Esophagus squamous epithelium (tissue), 5 donors: ENCODE data around the gene CIDEB. TPM values are rescaled to one million over a fixed set of nuclear protein-coding genes. Genes with fewer than 3 reads are reported as not detected.

Source experiments
- DNase-seq: peaks from one replicate; lab custom pipeline; 2025; lab: John Stamatoyannopoulos, UW
- H3K27ac ChIP-seq, 4 donors: fragments of 200-600 bp; sonication (generic); one replicate each; pipeline ENCODE4 v1.5.1; 2016 to 2019; ENCODE audit warnings: mild to moderate bottlenecking in 1 of 4
- H3K27me3 ChIP-seq, 4 donors: fragments of 200-600 bp; sonication (generic); 1 replicate in 3 of 4; 2 replicates in 1 of 4; pipeline versions ENCODE4 v1.5.1 to v1.6.0; 2017 to 2021; ENCODE audit warnings: antibody characterized with exemption in 1 of 4
- H3K36me3 ChIP-seq, 3 donors: fragments of 200-600 bp; sonication (generic); one replicate each; pipeline ENCODE4 v1.5.1; 2016 to 2019
- H3K4me1 ChIP-seq, 3 donors: fragments of 200-600 bp; sonication (generic); one replicate each; pipeline ENCODE4 v1.5.1; 2017 to 2019
- H3K4me3 ChIP-seq, 4 donors: fragments of 200-600 bp; sonication (generic); 1 replicate in 3 of 4; 2 replicates in 1 of 4; pipeline ENCODE4 v1.5.1; 2016 to 2019; ENCODE audit warnings: mild to moderate bottlenecking in 2 of 4, moderate library complexity in 1 of 4
- H3K9me3 ChIP-seq, 3 donors: fragments of 200-600 bp; sonication (generic); one replicate each; pipeline ENCODE4 v1.5.1; 2016 to 2019
- POLR2A ChIP-seq, 4 donors: fragments of 450-650 bp; IDR thresholded peaks; one replicate each; pipeline ENCODE4 v1.6.1; 2017; ENCODE audit warnings: antibody characterized with exemption in 4 of 4, mild to moderate bottlenecking in 4 of 4, moderate library complexity in 3 of 4
- WGBS, 2 donors: methylation state at CpG; one replicate each; pipeline ENCODE4 v1.1.5; 2018; 5-methylcytosine and 5-hydroxymethylcytosine counted together
- intact Hi-C: fragments of 100-400 bp; cut with DNase I; formaldehyde crosslinking; loops from one replicate; pipeline ENCODE4 v1.15.0; 2022
- total RNA-seq, 4 donors: library from RNA; depleted of rRNA; stranded (reverse); fragments of >200 nt; gene quantifications; one replicate each; pipeline ENCODE4 v1.1.0, GENCODE V29; 2016
- TF ChIP-seq, protein P1 (sequence below), 6 experiments: fragments of 450-650 bp in 4 of 6; fragments of 200-600 bp in 2 of 6; sonication (generic) in 2 of 6; IDR thresholded peaks; one replicate each; pipeline ENCODE4 v1.5.1; 2016 to 2019; ENCODE audit warnings: antibody characterized with exemption in 6 of 6, mild to moderate bottlenecking in 4 of 6, moderate library complexity in 4 of 6
- donor health status: DM: yes; HTN: yes; CAD: no.

The CIDEB gene
- total RNA-seq, 4 donors from 2014 or later = 18.3 to 41.4 (median 30.4) TPM

GRCh38 chr14:24266344-24267244 is 41.2 kb downstream of the CIDEB start:
- Histone ChIP-seq H3K36me3 (peaks cover 17 to 61% (median 26%) of the 10 kb centered on the region in 3 donors), H3K4me3 (no peak overlapping the region), H3K27me3 (no peaks in the 10 kb centered on the region), H3K27ac (peak overlapping the region; percentile 81 to 89 (median 87)), H3K9me3 (no peaks in the 10 kb centered on the region), H3K4me1 (peaks cover 9 to 90% (median 34%) of the 10 kb centered on the region in 3 donors)
- TF ChIP-seq, protein P1, sequence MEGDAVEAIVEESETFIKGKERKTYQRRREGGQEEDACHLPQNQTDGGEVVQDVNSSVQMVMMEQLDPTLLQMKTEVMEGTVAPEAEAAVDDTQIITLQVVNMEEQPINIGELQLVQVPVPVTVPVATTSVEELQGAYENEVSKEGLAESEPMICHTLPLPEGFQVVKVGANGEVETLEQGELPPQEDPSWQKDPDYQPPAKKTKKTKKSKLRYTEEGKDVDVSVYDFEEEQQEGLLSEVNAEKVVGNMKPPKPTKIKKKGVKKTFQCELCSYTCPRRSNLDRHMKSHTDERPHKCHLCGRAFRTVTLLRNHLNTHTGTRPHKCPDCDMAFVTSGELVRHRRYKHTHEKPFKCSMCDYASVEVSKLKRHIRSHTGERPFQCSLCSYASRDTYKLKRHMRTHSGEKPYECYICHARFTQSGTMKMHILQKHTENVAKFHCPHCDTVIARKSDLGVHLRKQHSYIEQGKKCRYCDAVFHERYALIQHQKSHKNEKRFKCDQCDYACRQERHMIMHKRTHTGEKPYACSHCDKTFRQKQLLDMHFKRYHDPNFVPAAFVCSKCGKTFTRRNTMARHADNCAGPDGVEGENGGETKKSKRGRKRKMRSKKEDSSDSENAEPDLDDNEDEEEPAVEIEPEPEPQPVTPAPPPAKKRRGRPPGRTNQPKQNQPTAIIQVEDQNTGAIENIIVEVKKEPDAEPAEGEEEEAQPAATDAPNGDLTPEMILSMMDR (IDR thresholded peaks at IDR 0.05) = no peak
- no peak for TF ChIP-seq POLR2A (IDR thresholded peaks at IDR 0.05)
- WGBS, 2 donors = 87% methylated on average over 16 to 17 of the region's 18 CpGs
- intact Hi-C loops = no loop called here
- no peak for DNase-seq

DNA sequence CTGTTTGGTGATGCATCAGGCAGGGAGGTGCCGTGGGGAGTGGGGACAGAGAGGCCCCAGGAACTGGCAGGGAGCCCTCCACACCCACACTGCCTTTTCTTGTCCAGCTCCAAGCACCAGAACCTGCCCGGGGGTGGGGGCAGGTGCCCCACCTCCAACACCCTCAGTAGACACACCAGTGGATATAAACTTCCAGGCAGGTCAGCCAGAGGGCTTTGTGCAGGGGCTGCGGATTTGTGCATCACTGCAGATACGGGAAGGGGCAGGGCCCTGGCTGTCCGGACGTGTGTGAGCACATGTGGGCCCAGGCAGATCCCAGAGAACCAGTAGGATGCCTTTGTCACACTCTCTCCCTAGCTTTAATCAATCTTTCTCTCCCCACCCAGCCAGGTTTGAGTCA is 43.5 kb downstream of the CIDEB start:
- intact Hi-C loops = no loop called here
- no peak for DNase-seq
- WGBS, 2 donors = 23 to 41% methylated on average over 2 to 5 of the region's 6 CpGs

GRCh38 chr14:24263848-24264247 is 43.9 kb downstream of the CIDEB start:
- no peaks in the 10 kb centered on the region for H3K9me3 ChIP-seq
- intact Hi-C loops = no loop called here
- H3K27ac ChIP-seq = peak overlapping the region; percentile 81 to 89 (median 87)
- peaks cover 17 to 74% (median 23%) of the 10 kb centered on the region in 3 donors for H3K36me3 ChIP-seq
- peak overlapping the region in 3 of 4 donors; percentile 46 to 57 (median 51) for H3K4me3 ChIP-seq
- no peak for TF ChIP-seq POLR2A (IDR thresholded peaks at IDR 0.05)
- TF ChIP-seq, protein P1 (IDR thresholded peaks at IDR 0.05) = no peak
- 20 to 50% methylated on average over 1 to 3 of the region's 6 CpGs for WGBS, 2 donors
- DNase-seq = no peak
- H3K4me1 ChIP-seq = peaks cover 13 to 94% (median 39%) of the 10 kb centered on the region in 3 donors
- H3K27me3 ChIP-seq = no peaks in the 10 kb centered on the region

More for the DNA sequence above, 43.5 kb downstream of the CIDEB start:
- Histone ChIP-seq H3K36me3 (peaks cover 17 to 74% (median 23%) of the 10 kb centered on the region in 3 donors), H3K9me3 (no peaks in the 10 kb centered on the region), H3K4me1 (peaks cover 9 to 94% (median 35%) of the 10 kb centered on the region in 3 donors), H3K4me3 (peak overlapping the region in 1 of 4 donors; percentile 57), H3K27ac (peak overlapping the region; percentile 81 to 89 (median 87)), H3K27me3 (no peaks in the 10 kb centered on the region)
- TF ChIP-seq, protein P1 (IDR thresholded peaks at IDR 0.05) = no peak
- no peak for TF ChIP-seq POLR2A (IDR thresholded peaks at IDR 0.05)

DNA sequence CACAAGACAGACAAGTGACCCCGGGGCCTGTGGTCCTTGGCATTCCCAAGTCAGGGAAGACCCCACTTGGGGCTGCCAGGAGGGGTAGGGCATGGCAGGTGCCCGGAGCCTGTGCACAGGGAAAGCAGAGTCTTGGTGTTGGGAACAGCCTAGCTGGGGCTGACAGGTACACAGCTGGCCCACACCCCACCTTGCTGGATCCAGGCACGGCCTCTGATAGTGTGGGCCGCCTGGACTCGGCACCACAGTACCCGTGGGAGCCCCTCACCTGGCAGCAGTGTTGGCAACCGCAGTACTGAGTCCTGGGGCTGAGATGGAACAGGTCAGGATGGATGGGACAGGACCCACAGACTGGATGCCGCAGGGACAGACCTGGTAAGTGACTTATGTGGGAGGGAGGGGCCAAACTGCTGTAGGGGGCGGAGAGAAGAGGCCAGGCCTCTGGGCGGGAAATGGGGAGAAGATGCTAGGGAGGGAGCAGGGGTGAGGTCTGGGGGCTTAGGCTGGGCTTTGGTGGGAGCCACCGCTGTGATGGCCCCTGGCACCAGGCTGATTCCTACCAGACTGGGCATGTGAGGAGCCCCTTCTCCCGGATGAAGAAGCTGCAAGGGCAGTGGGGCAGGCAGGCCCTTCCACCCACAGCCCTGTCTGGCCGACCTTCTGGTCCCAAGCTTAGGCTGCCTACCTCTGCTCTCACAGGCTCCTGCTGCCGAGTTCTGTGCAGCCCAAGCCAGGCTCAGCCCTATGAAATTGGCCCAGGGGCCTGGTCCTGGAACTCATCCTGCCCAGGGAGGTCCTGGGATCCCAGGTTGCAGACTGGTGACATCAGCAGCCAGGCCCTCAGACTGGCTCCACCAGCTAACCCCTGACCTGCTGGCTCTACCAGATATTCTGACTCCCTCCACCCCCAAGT is 44.7 kb downstream of the CIDEB start, which contains the start of gene TGM1:
Gene TGM1 (minus strand): TSS at position 357 of the 913 bp plus-strand sequence. CDS start 825 bp downstream, outside the sequence.
- intact Hi-C loops = no loop called here
- Histone ChIP-seq H3K27ac (peak within 1 kb of the TSS; percentile 81 to 89 (median 87)), H3K4me3 (peak within 1 kb of the TSS; percentile 36 to 57 (median 48)), H3K36me3 (peaks cover 17 to 74% (median 20%) of the 10 kb centered on the region in 3 donors), H3K4me1 (peaks cover 17 to 93% (median 42%) of the 10 kb centered on the region in 3 donors), H3K27me3 (no peaks in the 10 kb centered on the region), H3K9me3 (no peaks in the 10 kb centered on the region)
- DNase-seq = no peak
- TF ChIP-seq, protein P1 (IDR thresholded peaks at IDR 0.05) = no peak
- TF ChIP-seq POLR2A (IDR thresholded peaks at IDR 0.05) = peak in 2 of 4 donors; percentile 33 to 48
- WGBS, 2 donors = 43 to 57% methylated on average over 6 to 12 of the region's 14 CpGs
